ENCODE results near the gene RALGDS.
"Not testable (repeated sequence)": the region's sequence is repeated elsewhere in the genome, so short reads cannot be mapped to it uniquely, and the experiment has no call there.

Gene RALGDS

GRCh38 chr9:133099726-133100505 lies 21.1 kb downstream of the RALGDS start:
- H3K4me1 ChIP-seq (ENCODE audit: low read length): no peaks in the 10 kb centered on the region
- no peak overlapping the region for H3K27ac ChIP-seq (ENCODE audit: low read length)
- no peak overlapping the region for H3K4me3 ChIP-seq (ENCODE audit: low read length)
- H3K36me3 ChIP-seq (replicated peaks; ENCODE audit: low read depth, low read length): peaks cover 53% of the 10 kb centered on the region
- peaks cover 11% of the 10 kb centered on the region; the same call in 1 of the 2 replicates for H3K9me3 ChIP-seq (ENCODE audit: insufficient read depth, low read length)
- TF ChIP-seq CTCF (IDR thresholded peaks at IDR 0.05; ENCODE audit: low read depth, low read length): no peak
- TF ChIP-seq EZH2phosphoT487 (IDR thresholded peaks at IDR 0.05; ENCODE audit: low read depth): no peak
- no peak overlapping the region for H2AFZ ChIP-seq (ENCODE audit: low read depth, low read length)
- no peaks in the 10 kb centered on the region for H3K79me2 ChIP-seq (ENCODE audit: low read length)
- no peak overlapping the region for H3K4me2 ChIP-seq (ENCODE audit: low read length)
- H3K9ac ChIP-seq (ENCODE audit: low read length): no peak overlapping the region
- H3K27me3 ChIP-seq (ENCODE audit: low read depth, low read length): no peaks in the 10 kb centered on the region
- H4K20me1 ChIP-seq (ENCODE audit: insufficient read depth, low read length): no peaks in the 10 kb centered on the region

- no peaks in the 10 kb centered on the region for H4K20me1 ChIP-seq (ENCODE audit: insufficient read depth, low read length)
- no peak overlapping the region for H3K9ac ChIP-seq (ENCODE audit: low read length)
- H3K4me1 ChIP-seq (ENCODE audit: low read length): no peaks in the 10 kb centered on the region
- H3K36me3 ChIP-seq (replicated peaks; ENCODE audit: low read depth, low read length): peaks cover 53% of the 10 kb centered on the region
- H3K9me3 ChIP-seq (ENCODE audit: insufficient read depth, low read length): peaks cover 11% of the 10 kb centered on the region; the same call in 1 of the 2 replicates
- H3K4me3 ChIP-seq (ENCODE audit: low read length): no peak overlapping the region
- no peaks in the 10 kb centered on the region for H3K27me3 ChIP-seq (ENCODE audit: low read depth, low read length)
- no peak overlapping the region for H3K4me2 ChIP-seq (ENCODE audit: low read length)
- no peaks in the 10 kb centered on the region for H3K79me2 ChIP-seq (ENCODE audit: low read length)
- H3K27ac ChIP-seq (ENCODE audit: low read length): no peak overlapping the region
- no peak overlapping the region for H2AFZ ChIP-seq (ENCODE audit: low read depth, low read length)
- no peak for TF ChIP-seq EZH2phosphoT487 (IDR thresholded peaks at IDR 0.05; ENCODE audit: low read depth)
- no peak for TF ChIP-seq CTCF (IDR thresholded peaks at IDR 0.05; ENCODE audit: low read depth, low read length)
Measured at GRCh38 chr9:133098871-133099270, 22.2 kb downstream of the RALGDS start.

GRCh38 chr9:133098104-133098754 lies 22.8 kb downstream of the RALGDS start:
- no peaks in the 10 kb centered on the region for H3K79me2 ChIP-seq (ENCODE audit: low read length)
- H3K9ac ChIP-seq (ENCODE audit: low read length): no peak overlapping the region
- no peaks in the 10 kb centered on the region for H3K27me3 ChIP-seq (ENCODE audit: low read depth, low read length)
- H3K9me3 ChIP-seq (ENCODE audit: insufficient read depth, low read length): peaks cover 11% of the 10 kb centered on the region; the same call in 1 of the 2 replicates
- H2AFZ ChIP-seq (ENCODE audit: low read depth, low read length): no peak overlapping the region
- H3K4me3 ChIP-seq (ENCODE audit: low read length): no peak overlapping the region
- TF ChIP-seq CTCF (IDR thresholded peaks at IDR 0.05; ENCODE audit: low read depth, low read length) (no peak), EZH2phosphoT487 (IDR thresholded peaks at IDR 0.05; ENCODE audit: low read depth) (no peak)
- H3K36me3 ChIP-seq (replicated peaks; ENCODE audit: low read depth, low read length): peaks cover 53% of the 10 kb centered on the region
- no peaks in the 10 kb centered on the region for H3K4me1 ChIP-seq (ENCODE audit: low read length)
- H3K27ac ChIP-seq (ENCODE audit: low read length): no peak overlapping the region
- no peaks in the 10 kb centered on the region for H4K20me1 ChIP-seq (ENCODE audit: insufficient read depth, low read length)
- no peak overlapping the region for H3K4me2 ChIP-seq (ENCODE audit: low read length)

- no peaks in the 10 kb centered on the region for H3K79me2 ChIP-seq (ENCODE audit: low read length)
- no peak overlapping the region for H3K27ac ChIP-seq (ENCODE audit: low read length)
- peaks cover 40% of the 10 kb centered on the region for H3K36me3 ChIP-seq (replicated peaks; ENCODE audit: low read depth, low read length)
- H2AFZ ChIP-seq (ENCODE audit: low read depth, low read length): no peak overlapping the region
- H3K4me1 ChIP-seq (ENCODE audit: low read length): no peaks in the 10 kb centered on the region
- H3K27me3 ChIP-seq (ENCODE audit: low read depth, low read length): no peaks in the 10 kb centered on the region
- H3K9me3 ChIP-seq (ENCODE audit: insufficient read depth, low read length): peaks cover 11% of the 10 kb centered on the region; the same call in 1 of the 2 replicates
- TF ChIP-seq EZH2phosphoT487 (IDR thresholded peaks at IDR 0.05; ENCODE audit: low read depth): no peak
- TF ChIP-seq CTCF (IDR thresholded peaks at IDR 0.05; ENCODE audit: low read depth, low read length): no peak
- no peak overlapping the region for H3K4me3 ChIP-seq (ENCODE audit: low read length)
- no peak overlapping the region for H3K9ac ChIP-seq (ENCODE audit: low read length)
- no peaks in the 10 kb centered on the region for H4K20me1 ChIP-seq (ENCODE audit: insufficient read depth, low read length)
- no peak overlapping the region for H3K4me2 ChIP-seq (ENCODE audit: low read length)
Measured at GRCh38 chr9:133094842-133095393, 26.1 kb downstream of the RALGDS start.

GRCh38 chr9:133094351-133094750 lies 26.7 kb downstream of the RALGDS start:
- Histone ChIP-seq H3K36me3 (replicated peaks; ENCODE audit: low read depth, low read length) (peaks cover 37% of the 10 kb centered on the region), H3K9me3 (ENCODE audit: insufficient read depth, low read length) (peaks cover 11% of the 10 kb centered on the region; the same call in 1 of the 2 replicates)
- not testable (repeated sequence) for H3K9ac ChIP-seq (ENCODE audit: low read length); H3K4me2 ChIP-seq (ENCODE audit: low read length); H3K79me2 ChIP-seq (ENCODE audit: low read length); H3K27me3 ChIP-seq (ENCODE audit: low read depth, low read length); H3K27ac ChIP-seq (ENCODE audit: low read length); H2AFZ ChIP-seq (ENCODE audit: low read depth, low read length); H4K20me1 ChIP-seq (ENCODE audit: insufficient read depth, low read length); H3K4me3 ChIP-seq (ENCODE audit: low read length); H3K4me1 ChIP-seq (ENCODE audit: low read length)
